Astrocyte of the spinal cord (primary cell): ENCODE measurements around the gene ENOX2.
"Not testable (repeated sequence)": the region's sequence is repeated elsewhere in the genome, so short reads cannot be mapped to it uniquely, and the experiment has no call there.

Source experiments
- DNase-seq: peaks from one replicate; pipeline ENCODE4 v3.0.0; 2011; ENCODE audit warnings: low read depth, low spot score
- H3K4me3 ChIP-seq: 2 replicates; pipeline ENCODE4 v1.5.1; 2011; ENCODE audit warnings: low read depth, mild to moderate bottlenecking, low read length, moderate library complexity
- in situ Hi-C: cut with HindIII; loops from 2 replicates; pipeline ENCODE4 v1.10.0; 2017; ENCODE audit warnings: low sequenced_read_pairs
- TF ChIP-seq, protein P1 (sequence below): IDR thresholded peaks from 2 replicates; pipeline ENCODE4 v1.5.1; 2012; ENCODE audit warnings: low read depth, mild to moderate bottlenecking, low read length, inconsistent platforms

ENOX2 gene, protein sequence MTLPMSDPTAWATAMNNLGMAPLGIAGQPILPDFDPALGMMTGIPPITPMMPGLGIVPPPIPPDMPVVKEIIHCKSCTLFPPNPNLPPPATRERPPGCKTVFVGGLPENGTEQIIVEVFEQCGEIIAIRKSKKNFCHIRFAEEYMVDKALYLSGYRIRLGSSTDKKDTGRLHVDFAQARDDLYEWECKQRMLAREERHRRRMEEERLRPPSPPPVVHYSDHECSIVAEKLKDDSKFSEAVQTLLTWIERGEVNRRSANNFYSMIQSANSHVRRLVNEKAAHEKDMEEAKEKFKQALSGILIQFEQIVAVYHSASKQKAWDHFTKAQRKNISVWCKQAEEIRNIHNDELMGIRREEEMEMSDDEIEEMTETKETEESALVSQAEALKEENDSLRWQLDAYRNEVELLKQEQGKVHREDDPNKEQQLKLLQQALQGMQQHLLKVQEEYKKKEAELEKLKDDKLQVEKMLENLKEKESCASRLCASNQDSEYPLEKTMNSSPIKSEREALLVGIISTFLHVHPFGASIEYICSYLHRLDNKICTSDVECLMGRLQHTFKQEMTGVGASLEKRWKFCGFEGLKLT

DNA sequence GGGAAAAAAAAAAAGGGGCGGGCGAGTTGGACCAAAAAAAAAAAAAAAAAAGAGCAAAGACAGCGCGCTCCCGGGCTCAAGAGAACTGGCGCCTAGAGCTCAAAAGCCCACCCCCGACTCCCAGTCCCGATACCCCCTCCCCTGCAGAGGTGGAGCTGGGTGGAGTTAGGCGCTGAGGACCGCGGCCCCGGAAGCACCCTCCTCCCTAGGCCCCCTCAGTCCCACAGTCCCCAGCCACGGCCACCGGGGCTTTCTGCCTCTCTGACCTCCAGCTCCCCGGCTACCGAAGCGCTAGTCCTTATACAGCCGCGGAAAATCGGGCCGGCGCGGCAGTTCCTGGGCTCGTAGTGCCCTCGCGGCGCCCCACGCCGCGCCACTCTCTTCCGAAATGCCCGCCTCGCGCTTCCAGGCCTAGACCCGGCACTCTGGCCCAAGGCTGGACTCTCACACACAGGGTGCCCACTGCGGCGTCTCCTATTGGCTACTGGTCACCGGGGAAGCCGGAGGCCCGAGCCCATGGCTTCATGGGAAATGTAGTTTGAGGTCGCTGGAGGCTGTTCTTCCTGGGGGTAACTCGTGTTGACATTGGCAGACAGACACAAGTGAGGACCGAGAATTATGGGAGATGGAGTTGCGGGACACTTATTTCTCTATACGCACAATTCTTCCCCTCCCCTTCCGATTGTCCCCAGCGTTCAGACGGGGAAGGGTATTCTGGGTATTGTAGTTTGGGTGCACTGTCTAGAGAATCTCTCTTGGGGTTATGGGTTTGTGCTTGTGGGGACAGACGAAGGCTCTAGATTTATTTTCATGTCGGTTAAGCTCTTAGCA, at the start of gene ENOX2:
ENOX2 (minus strand) TSS at position 427 of the 831 bp plus-strand sequence. CDS start 199,993 bp downstream, outside the sequence.
- in situ Hi-C loops: no loop called here
- H3K4me3 ChIP-seq: peak within 1 kb of the TSS; percentile 65
- TF ChIP-seq, protein P1, sequence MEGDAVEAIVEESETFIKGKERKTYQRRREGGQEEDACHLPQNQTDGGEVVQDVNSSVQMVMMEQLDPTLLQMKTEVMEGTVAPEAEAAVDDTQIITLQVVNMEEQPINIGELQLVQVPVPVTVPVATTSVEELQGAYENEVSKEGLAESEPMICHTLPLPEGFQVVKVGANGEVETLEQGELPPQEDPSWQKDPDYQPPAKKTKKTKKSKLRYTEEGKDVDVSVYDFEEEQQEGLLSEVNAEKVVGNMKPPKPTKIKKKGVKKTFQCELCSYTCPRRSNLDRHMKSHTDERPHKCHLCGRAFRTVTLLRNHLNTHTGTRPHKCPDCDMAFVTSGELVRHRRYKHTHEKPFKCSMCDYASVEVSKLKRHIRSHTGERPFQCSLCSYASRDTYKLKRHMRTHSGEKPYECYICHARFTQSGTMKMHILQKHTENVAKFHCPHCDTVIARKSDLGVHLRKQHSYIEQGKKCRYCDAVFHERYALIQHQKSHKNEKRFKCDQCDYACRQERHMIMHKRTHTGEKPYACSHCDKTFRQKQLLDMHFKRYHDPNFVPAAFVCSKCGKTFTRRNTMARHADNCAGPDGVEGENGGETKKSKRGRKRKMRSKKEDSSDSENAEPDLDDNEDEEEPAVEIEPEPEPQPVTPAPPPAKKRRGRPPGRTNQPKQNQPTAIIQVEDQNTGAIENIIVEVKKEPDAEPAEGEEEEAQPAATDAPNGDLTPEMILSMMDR: no peak
- DNase-seq: peak; percentile 96

DNA sequence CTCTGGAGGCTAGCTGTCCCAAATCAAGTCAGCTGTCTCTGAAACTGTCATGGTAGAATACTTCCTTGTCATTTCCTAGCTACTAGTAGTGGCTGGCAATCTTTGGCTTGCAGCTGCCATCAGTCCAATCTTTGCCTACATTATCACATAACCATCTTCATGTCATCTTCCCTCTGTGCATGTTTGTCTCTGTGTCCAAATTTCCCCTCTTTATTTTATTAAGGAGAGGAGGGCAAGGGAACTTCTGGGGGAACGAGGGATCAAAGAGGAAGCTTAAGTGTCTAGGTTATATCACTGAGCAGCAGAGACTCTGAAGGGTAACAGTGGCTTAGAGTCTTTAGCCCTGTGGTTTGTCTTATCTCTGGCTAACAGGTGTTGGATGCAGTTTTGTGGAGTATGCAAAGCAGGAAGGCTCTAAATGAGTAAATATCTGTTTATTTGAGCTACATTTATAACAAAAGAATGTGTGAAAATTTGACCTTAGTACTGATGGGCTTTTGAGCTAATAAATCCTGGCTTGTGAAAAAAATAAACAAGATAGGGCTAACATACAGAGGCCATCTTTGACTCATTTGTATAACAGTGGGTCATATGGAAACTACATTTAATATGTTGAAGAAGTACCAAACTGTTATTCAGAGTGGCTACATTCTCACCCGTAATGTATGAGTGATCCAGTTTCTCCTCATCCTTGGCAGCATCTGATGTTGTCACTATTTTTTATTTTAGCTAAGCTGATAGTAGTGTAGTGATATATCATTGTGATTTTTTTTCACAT, 49.4 kb upstream of the ENOX2 start:
- no peak for DNase-seq
- no peak overlapping the region for H3K4me3 ChIP-seq
- in situ Hi-C loops: no loop called here
- TF ChIP-seq, protein P1: no peak

DNA sequence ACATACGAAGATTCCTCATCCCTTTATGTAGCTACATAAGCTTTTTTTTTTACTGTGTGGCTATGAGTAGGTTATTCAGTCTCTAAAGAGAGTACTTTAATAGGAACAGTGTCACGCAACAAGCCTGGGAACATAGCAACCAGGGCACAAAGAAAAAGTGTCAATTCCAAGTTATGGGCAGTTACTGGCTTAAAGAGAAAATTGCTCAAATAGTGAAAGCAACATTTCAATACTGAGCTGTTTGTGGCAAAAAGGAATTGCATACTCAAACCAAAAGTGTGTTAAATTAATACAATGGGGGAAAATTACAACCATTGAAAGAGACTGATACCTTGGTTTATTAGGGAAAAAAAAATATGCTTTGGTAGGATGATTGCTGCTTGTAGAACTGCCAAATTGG, 41.2 kb upstream of the ENOX2 start:
- TF ChIP-seq, protein P1: no peak
- no peak overlapping the region for H3K4me3 ChIP-seq
- no peak for DNase-seq
- in situ Hi-C loops: no loop called here

DNA sequence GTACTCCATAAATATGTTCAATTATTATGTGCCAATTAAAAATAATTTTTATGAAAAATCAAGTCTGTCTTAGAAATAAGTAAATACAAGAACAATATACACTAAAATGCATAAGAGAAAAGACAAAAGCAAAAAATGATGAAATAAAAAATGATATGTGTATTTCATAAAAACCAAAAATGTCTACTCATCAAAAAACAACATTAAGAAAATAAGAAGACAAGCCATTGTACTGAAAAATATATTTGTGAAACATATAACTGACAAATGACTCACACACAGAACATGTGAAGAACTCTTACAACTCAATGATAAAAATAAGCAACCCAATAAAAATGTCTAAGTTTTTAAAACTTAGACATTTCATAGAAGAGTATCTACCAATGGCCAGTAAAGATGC, 34.1 kb upstream of the ENOX2 start:
- in situ Hi-C loops: no loop called here

DNA sequence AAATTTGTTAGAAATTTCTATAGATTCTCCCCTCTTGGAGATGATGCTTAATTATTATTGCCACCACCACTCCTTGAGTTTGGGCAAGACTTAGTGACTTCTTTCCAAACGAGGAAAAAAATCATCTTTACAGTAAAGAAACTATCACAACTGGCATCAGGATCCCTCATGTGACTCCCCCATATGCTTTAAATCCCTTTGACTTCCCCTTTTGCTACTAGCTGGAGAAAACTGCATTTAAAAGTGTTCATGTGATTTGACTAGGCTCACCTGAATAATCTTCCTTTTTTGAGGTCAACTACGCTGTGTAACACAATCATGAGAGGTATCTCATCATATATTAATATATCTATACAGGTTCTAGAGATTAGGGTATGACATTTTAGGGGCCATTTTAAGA, 30.3 kb upstream of the ENOX2 start:
- in situ Hi-C loops: no loop called here
- DNase-seq: no peak
- no peak overlapping the region for H3K4me3 ChIP-seq
- TF ChIP-seq, protein P1: no peak

More for the DNA sequence above, 34.1 kb upstream of the ENOX2 start:
- DNase-seq: no peak
- H3K4me3 ChIP-seq: no peak overlapping the region
- TF ChIP-seq, protein P1: no peak

DNA sequence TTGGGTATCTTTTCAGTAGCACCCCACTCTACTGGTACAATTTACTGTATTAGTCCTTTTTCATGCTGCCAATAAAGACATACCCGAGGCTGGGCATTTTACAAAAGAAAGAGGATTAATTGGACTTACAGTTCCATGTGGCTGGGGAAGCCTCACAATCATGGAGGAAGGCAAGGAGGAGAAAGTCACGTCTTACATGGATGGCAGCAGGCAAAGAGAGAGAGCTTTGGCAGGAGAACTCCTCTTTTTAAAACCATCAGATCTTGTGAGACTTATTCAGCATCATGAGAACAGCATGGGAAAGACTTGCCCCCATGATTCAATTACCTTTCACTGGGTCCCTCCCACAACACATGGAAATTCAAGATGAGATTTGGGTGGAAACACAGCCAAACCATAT, 17.4 kb upstream of the ENOX2 start:
- DNase-seq, H3K4me3 ChIP-seq, in situ Hi-C loops: not testable (repeated sequence)

DNA sequence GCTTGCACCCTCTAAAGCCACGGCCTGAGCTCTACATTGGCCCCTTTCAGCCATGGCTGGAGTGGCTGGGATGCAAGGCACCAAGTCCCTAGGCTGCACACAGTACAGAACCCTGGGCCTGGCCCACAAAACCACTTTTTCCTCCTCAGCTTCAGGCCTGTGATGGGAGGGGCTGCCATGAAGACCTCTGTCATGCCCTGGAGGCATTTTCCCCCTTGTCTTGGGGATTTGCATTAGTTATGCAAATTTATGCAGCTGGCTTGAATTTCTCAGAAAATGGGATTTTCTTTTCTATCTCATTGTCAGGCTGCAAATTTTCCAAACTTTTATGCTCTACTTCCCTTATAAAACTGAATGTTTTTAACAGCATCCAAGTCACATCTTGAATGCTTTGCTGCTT, 16.7 kb upstream of the ENOX2 start:
- in situ Hi-C loops, H3K4me3 ChIP-seq, DNase-seq: not testable (repeated sequence)

DNA sequence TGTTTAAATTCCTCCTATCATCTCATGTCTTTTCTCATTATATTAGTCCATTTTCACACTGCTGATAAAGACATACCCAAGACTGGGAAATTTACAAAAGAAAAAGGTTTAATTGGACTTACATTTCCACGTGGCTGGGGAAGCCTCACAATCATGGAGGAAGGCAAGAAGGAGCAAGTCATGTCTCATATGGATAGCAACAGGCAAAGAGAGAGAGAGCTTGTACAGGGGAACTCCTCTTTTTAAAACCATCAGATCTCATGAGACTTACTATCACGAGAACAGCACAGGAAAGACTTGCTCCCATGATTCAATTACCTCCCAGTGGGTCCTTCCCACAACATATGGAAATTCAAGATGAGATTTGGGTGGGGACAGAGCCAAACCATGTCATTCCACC, 15.5 kb upstream of the ENOX2 start:
- H3K4me3 ChIP-seq, DNase-seq, in situ Hi-C loops: not testable (repeated sequence)
